Measurements from ENCODE around the gene DENND4B. TPM values are rescaled to one million over a fixed set of nuclear protein-coding genes. Genes with fewer than 3 reads are reported as not detected.
A peak's percentile ranks its signal among the peaks of the same experiment; 100 is the strongest.

DENND4B gene
- total RNA-seq, 4 donors from 2014 or later, result 18.4 to 31.1 (median 20.5) TPM

DNA sequence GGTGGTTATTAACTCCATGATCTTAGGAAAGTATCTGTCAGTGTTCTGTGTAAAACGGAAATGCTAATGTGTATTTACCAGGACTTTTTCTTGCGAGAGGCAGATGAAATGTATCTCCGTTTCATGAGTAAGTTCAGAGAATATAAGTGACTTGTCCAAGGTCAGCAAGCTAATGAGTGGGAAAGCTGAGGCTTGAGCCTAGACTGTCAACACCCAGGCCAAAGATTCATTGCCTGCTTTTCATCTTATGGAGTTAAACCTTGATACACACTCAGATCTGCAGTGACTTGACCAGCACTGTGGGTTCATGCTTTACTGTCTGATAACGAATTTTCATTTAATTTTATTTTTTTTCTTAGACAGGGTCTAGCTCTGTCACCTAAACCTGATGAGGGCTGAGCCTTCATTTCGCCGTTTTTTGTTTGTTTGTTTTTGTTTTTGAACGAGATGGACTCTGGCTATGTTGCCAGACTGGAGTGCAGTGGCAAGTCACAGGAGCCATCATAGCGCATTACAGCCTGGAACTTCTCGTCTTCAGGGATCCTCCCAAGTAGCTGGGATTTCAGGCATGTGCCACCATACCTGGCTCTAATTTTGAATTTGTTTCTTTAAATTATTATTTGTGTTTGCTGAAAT is 31.9 kb upstream of the DENND4B start:
- WGBS, 2 donors, result 65 to 70% methylated on average over 9 of the region's 9 CpGs
- TF ChIP-seq POLR2A (IDR thresholded peaks at IDR 0.05), result no peak
- TF ChIP-seq, protein P1, sequence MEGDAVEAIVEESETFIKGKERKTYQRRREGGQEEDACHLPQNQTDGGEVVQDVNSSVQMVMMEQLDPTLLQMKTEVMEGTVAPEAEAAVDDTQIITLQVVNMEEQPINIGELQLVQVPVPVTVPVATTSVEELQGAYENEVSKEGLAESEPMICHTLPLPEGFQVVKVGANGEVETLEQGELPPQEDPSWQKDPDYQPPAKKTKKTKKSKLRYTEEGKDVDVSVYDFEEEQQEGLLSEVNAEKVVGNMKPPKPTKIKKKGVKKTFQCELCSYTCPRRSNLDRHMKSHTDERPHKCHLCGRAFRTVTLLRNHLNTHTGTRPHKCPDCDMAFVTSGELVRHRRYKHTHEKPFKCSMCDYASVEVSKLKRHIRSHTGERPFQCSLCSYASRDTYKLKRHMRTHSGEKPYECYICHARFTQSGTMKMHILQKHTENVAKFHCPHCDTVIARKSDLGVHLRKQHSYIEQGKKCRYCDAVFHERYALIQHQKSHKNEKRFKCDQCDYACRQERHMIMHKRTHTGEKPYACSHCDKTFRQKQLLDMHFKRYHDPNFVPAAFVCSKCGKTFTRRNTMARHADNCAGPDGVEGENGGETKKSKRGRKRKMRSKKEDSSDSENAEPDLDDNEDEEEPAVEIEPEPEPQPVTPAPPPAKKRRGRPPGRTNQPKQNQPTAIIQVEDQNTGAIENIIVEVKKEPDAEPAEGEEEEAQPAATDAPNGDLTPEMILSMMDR (IDR thresholded peaks at IDR 0.05), result no peak
- H3K4me3 ChIP-seq (ENCODE audit: low read depth, poor library complexity, severe bottlenecking), result no peak overlapping the region
- no peak for DNase-seq (ENCODE audit: low spot score in 2 of 2)
- intact Hi-C loops (cut with DNase I; ENCODE audit: low total_unique reads), result loop anchor here (5.0 kb wide), 1 partner anchor 181 kb away; no protein-coding TSS in a partner anchor

DNA sequence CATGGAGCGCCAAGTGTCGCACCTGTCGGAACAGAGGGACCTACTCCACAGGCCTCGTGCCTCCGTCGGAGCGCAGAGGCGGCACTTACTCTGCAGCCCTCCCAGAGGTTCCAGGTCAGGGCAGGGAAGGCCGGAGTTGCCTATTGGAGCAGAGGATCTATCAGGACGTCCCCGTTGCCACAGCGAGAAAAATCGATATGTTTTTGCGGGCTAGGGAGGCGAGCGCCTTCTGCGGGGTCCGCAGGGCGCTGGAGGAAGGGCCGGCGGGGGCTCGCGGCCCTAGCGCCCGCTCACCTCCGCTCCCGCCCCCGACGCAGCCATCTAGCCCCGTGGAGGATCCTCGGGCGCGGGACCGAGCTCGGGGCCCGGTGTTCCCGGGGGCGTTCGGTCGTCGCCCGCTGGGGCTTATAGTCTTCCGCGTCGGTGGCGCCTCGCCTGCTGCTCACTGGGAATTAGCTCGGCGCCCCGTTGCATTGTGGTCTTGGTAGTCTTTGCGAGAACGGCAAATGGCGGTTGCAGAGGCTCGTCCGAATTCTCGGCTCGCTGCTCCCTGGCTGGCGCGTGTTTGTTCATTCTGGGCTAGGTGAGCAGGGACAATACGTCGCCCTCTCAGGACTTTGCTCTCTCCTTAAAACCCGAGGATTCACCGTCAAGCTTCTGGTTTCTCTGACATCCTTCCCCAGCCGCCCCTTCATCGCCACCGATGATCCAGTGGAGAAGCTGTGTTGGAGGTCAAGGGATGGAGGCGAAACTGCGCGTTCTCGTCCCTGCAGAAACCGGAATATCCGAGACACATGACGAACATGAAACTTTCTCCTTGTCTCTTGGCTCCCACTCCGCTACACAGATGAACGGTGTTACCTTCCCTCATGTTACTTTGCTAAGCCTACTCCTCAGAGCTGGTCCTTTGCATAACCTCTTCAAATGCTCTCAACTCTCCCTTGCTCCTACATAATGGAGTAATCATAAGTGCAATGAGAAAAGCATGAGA is 31.0 kb upstream of the DENND4B start, which contains the start of gene JTB:
Gene JTB, minus strand, starts transcription at position 425 of the 991 bp plus-strand sequence. Its CDS starts 422 bp downstream, at position 3.
- peak in 1 of 2 donors; percentile 82 for TF ChIP-seq POLR2A (IDR thresholded peaks at IDR 0.05)
- TF ChIP-seq, protein P1 (IDR thresholded peaks at IDR 0.05), result no peak
- intact Hi-C loops (cut with DNase I; ENCODE audit: low total_unique reads), result loop anchor here (5.0 kb wide), 1 partner anchor 180 kb away; no protein-coding TSS in a partner anchor
- WGBS, 2 donors, result 0 to 1% methylated on average over 38 to 47 of the region's 75 CpGs

GRCh38 chr1:153976819-153977249 is 30.3 kb upstream of the DENND4B start:
- WGBS, 2 donors, result 0 to 1% methylated on average over 16 of the region's 16 CpGs
- intact Hi-C loops (cut with DNase I; ENCODE audit: low total_unique reads), result loop anchor here (5.0 kb wide), 1 partner anchor 180 kb away; no protein-coding TSS in a partner anchor
- no peak for DNase-seq (ENCODE audit: low spot score in 2 of 2)
- H3K4me3 ChIP-seq (ENCODE audit: low read depth, poor library complexity, severe bottlenecking), result peak overlapping the region; percentile 87
- TF ChIP-seq, protein P1 (IDR thresholded peaks at IDR 0.05), result no peak
- TF ChIP-seq POLR2A (IDR thresholded peaks at IDR 0.05), result no peak

More for the DNA sequence above, 31.0 kb upstream of the DENND4B start, which contains the start of gene JTB:
- H3K4me3 ChIP-seq (ENCODE audit: low read depth, poor library complexity, severe bottlenecking), result peak within 1 kb of the TSS; percentile 87
- peak; percentile 88 to 98 for DNase-seq (ENCODE audit: low spot score in 2 of 2)

GRCh38 chr1:153973525-153973924 is 27.0 kb upstream of the DENND4B start:
- TF ChIP-seq, protein P1 (IDR thresholded peaks at IDR 0.05), result no peak
- TF ChIP-seq POLR2A (IDR thresholded peaks at IDR 0.05), result no peak
- H3K4me3 ChIP-seq (ENCODE audit: low read depth, poor library complexity, severe bottlenecking), result no peak overlapping the region
- 75 to 82% methylated on average over 7 of the region's 7 CpGs for WGBS, 2 donors
- DNase-seq (ENCODE audit: low spot score in 2 of 2), result no peak
- intact Hi-C loops (cut with DNase I; ENCODE audit: low total_unique reads), result no loop called here

DNA sequence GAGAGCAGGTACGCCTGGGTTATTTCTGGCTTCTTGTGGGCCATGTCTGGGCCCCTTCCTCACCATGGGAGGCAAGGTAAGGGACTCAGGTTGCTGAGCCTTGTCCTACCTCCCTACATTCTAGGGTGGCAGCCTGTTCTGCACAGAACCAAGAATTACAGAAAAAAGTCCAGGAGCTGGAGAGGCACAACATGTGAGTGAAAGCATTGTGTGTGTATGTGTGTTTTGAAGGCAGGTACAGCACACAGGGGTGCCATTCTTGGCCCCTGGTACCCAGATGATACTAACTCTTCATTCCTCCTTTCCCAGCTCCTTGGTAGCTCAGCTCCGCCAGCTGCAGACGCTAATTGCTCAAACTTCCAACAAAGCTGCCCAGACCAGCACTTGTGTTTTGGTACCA is 26.6 kb upstream of the DENND4B start:
- DNase-seq (ENCODE audit: low spot score in 2 of 2), result no peak
- no peak for TF ChIP-seq POLR2A (IDR thresholded peaks at IDR 0.05)
- TF ChIP-seq, protein P1 (IDR thresholded peaks at IDR 0.05), result no peak
- intact Hi-C loops (cut with DNase I; ENCODE audit: low total_unique reads), result no loop called here
- 90 to 91% methylated on average over 3 of the region's 3 CpGs for WGBS, 2 donors
- no peak overlapping the region for H3K4me3 ChIP-seq (ENCODE audit: low read depth, poor library complexity, severe bottlenecking)

All from lower leg skin (tissue), 4 donors.